OCI-LY3 (cell line): ENCODE measurements around the gene IL4.

Experiments
- EZH2phosphoT487 ChIP-seq: fragments of 200-600 bp; shearing (Covaris generic); IDR thresholded peaks from 2 replicates; pipeline ENCODE4 v1.6.1; 2018; ENCODE audit warnings: antibody characterized with exemption, mixed run types, low read depth
- TF ChIP-seq, protein P1 (sequence below): fragments of 200-600, 300-600 bp; sonication (generic); IDR thresholded peaks from 2 replicates; pipeline ENCODE4 v1.5.1; 2014; ENCODE audit warnings: antibody characterized with exemption, low read length, low read depth

DNA sequence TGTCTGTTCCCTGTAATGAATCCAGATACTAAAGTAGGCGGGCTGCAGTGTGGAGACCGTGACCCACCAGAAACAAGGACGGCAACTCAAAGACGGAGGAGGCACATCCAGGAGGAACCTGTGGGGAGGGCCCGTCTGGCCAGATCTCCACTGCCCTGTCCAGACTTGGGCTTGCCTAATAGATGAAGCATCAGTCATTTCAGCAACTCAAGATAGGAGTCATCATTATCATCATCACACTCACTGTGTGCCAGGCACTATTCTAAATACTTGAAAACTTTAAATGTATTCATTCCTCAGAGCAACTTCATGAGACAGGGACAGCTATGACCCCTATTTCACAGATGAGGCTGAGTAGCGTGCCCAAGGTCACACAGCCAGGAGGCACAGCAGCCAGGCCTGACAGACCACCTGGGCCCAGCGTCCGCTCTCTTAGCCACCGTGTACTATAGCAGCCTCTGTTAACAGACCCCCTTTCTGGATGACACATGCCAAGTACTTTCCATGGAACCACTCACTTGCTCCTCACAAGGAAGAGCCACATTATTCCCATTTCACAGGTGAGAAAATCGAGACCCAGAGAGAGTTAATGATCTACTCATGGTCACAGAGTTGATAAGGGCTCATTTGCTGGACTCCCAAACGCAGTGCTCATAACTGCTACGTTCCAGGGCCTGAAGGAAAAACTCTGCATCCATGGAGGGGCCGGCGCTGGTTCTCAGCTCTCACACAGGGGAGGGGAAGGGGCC, 4.9 kb upstream of the IL4 start:
- TF ChIP-seq, protein P1, sequence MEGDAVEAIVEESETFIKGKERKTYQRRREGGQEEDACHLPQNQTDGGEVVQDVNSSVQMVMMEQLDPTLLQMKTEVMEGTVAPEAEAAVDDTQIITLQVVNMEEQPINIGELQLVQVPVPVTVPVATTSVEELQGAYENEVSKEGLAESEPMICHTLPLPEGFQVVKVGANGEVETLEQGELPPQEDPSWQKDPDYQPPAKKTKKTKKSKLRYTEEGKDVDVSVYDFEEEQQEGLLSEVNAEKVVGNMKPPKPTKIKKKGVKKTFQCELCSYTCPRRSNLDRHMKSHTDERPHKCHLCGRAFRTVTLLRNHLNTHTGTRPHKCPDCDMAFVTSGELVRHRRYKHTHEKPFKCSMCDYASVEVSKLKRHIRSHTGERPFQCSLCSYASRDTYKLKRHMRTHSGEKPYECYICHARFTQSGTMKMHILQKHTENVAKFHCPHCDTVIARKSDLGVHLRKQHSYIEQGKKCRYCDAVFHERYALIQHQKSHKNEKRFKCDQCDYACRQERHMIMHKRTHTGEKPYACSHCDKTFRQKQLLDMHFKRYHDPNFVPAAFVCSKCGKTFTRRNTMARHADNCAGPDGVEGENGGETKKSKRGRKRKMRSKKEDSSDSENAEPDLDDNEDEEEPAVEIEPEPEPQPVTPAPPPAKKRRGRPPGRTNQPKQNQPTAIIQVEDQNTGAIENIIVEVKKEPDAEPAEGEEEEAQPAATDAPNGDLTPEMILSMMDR, result no peak
- TF ChIP-seq EZH2phosphoT487, result no peak
